ENCODE measurements around the gene NOTCH4. TPM values are rescaled to one million over a fixed set of nuclear protein-coding genes. Genes with fewer than 3 reads are reported as not detected.
A peak's percentile ranks its signal among the peaks of the same experiment; 100 is the strongest.
"Not testable (repeated sequence)": the region's sequence is repeated elsewhere in the genome, so short reads cannot be mapped to it uniquely, and the experiment has no call there.

NOTCH4 gene
- total RNA-seq, 1 experiment from 2014 or later, result 2.3 TPM

DNA sequence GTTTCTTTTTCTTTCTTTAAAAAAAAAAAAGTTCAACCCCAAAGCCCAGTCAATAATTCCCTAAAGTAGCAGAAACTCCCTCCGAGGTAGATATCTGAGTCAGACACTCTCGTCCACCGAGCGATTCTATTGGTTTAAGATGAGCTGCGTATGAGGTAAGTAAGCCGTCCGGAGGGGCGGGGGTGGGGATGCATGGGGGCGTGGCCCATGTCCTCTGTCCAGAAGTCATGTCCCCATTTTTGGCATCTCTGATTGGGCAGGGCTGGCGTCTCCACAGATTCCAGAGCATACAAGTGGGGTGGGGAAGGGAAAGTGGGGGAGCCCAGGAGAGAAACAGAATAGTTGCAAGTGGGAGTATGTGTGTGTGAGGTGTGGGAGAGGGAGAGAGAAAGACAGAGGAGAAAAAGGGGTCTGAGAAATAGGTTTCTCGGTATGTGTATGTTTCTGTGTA is 38.2 kb downstream of the NOTCH4 start:
- H4K8ac ChIP-seq (replicated peaks; ENCODE audit: insufficient read length, low read depth, low read length); H2BK15ac ChIP-seq (ENCODE audit: low read depth, low read length); H3K4me2 ChIP-seq (ENCODE audit: insufficient read depth, insufficient read length, low read length); H2BK5ac ChIP-seq (ENCODE audit: insufficient read length, low read length); H2BK20ac ChIP-seq (ENCODE audit: low read depth, low read length, poor library complexity, severe bottlenecking); H3K9me3 Mint-ChIP-seq; H3K9me3 ChIP-seq (ENCODE audit: control insufficient read depth, low read depth, low read length); H3K27me3 Mint-ChIP-seq (ENCODE audit: low read depth); H4K5ac ChIP-seq (ENCODE audit: insufficient read length, low read depth, low read length); H4K91ac ChIP-seq (ENCODE audit: insufficient read length, low read depth, low read length); H2BK120ac ChIP-seq (ENCODE audit: low read depth, low read length, poor library complexity, severe bottlenecking); H3K79me1 ChIP-seq (ENCODE audit: insufficient read depth, low read depth, low read length, poor library complexity, severe bottlenecking); H3K4me1 ChIP-seq (ENCODE audit: insufficient read depth, low read length); H2BK12ac ChIP-seq (ENCODE audit: insufficient read length, low read depth, low read length); H3K4ac ChIP-seq (ENCODE audit: low read depth, low read length); H3K23ac ChIP-seq (ENCODE audit: insufficient read length, low read depth, low read length); H3K23me2 ChIP-seq (ENCODE audit: insufficient read length, low read depth, low read length, poor library complexity, severe bottlenecking); H3K27me3 ChIP-seq (ENCODE audit: insufficient read depth, low read length); H3K18ac ChIP-seq (ENCODE audit: insufficient read length, low read depth, low read length); H4K20me1 ChIP-seq (ENCODE audit: control insufficient read depth, insufficient read depth, insufficient read length); H3T11ph ChIP-seq (ENCODE audit: low read length); H3K14ac ChIP-seq (ENCODE audit: insufficient read depth, low read length); H3K9ac ChIP-seq (ENCODE audit: extremely low read depth, insufficient read length, low read length); H3K27ac ChIP-seq (ENCODE audit: insufficient read length, low read depth, low read length); H2AFZ ChIP-seq (ENCODE audit: low read length); H3K56ac ChIP-seq (ENCODE audit: insufficient read length, low read depth, low read length); H3K79me2 ChIP-seq (ENCODE audit: insufficient read depth, low read length); H2AK5ac ChIP-seq (ENCODE audit: insufficient read length, low read length): not testable (repeated sequence)
- Mint-ChIP-seq H3K27ac (peak overlapping the region; percentile 32 to 90 (median 90); a peak in 5 of 7 replicates), H3K4me1 (peaks cover 19 to 34% of the 10 kb centered on the region in 2 experiments), H3K36me3 (ENCODE audit: insufficient read depth in 1 of 3, low read depth in 3 of 3) (peaks cover 20 to 68% (median 54%) of the 10 kb centered on the region in 3 experiments; a peak in 6 of 7 replicates), H3K4me3 (peak overlapping the region; percentile 33 to 56; a peak in 3 of 5 replicates)
- no CpG with 5 or more reads among the region's 11 CpGs for WGBS (ENCODE audit: extremely low coverage, insufficient read length, low lambda C conversion rate)
- peak; percentile 88 for DNase-seq

All from H9 (cell line).